HTR-8/SVneo (cell line): ENCODE measurements around the gene HS6ST3.

ENCODE experiments used
- DNase-seq: peaks from one replicate; pipeline ENCODE4 v3.0.0; 2011; ENCODE audit warnings: low spot score, mixed read lengths; ENCODE audit not compliant: insufficient read length
- FAIRE-seq: peaks from 2 replicates; lab custom pipeline; 2011; peaks lifted over from hg19 to GRCh38; lab: Jason Lieb, UNC

Gene HS6ST3

DNA sequence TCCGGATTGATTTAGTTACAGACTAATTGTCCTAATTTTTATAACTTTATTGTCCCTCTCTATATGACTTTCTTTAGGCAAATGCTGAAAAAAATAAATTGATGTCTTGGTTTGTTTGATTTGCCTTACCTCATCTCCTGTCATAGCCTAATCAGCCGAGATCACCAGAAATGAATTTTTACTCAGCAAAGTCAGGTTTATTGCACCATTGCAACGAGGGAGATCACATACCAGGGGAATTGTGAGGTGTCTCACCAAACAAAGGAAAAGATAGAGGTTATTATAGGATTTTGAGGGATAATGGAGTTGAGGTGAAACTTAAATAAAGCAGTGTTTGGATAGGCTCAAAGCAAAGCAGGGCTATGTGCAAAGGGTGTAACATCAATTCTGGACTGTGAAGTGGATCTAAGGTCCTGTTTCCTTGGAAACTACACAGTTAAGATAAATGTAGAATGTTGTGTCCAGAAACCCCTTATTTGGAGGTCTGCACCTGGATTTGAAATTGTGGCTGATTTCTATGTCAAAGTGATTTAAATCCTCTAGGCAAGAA lies 531.8 kb downstream of the HS6ST3 start:
- no peak for DNase-seq
- FAIRE-seq, result no peak

DNA sequence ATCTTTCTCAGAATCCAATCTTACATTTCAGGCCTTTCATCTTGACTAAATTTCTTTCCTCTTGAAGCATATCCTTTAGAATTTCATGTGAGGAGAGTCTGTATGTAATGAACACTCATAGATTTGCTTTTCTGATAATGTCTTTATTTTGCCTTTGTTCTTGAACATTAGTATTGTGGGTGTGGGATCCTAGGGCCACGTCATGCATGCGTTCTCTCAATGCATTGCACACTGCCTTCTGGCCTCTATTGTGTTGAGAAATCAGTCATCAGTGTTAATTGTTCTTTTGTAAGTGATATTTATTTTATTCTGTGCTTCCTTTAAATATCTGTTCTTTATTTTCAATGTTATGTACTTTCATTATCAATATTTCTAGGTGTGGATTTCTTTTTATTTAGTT lies 539.4 kb downstream of the HS6ST3 start:
- FAIRE-seq (no peak), DNase-seq (no peak)

DNA sequence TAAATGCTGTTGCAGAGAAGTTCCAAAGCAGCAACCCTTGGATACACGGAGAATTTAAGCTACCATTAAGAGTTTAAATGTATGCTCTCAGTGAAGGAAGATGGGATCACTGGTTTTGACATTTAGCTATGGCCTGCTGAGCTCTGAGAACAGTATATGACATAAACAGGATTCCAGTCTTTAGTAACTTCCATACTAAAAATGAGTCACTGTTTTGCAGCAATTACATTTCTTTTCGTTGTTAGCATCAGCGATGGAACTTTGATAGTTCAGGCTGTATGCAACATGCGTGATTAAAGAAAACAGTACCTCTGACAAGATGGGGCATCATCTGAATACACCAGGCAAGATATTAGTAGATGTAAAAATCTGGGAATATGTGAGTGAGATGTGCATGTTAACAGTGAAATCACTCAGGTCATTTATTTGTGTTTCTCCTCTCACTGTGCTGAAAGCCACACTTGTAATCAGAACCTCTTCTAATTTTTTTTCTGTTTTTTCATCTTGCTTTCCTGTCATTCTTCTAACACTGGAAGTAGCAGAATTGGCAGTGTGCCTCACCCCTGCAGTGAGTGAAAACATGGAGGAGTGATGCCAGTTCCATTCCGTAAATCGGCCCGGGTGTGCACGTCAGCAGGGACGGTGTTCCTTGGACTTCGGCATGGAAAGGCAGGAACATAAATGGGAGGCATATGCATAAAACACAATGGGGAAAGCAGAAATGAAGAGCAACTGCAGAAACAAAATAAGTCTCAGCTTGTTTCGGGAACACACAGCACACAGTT lies 542.8 kb downstream of the HS6ST3 start:
- DNase-seq, result no peak

DNA sequence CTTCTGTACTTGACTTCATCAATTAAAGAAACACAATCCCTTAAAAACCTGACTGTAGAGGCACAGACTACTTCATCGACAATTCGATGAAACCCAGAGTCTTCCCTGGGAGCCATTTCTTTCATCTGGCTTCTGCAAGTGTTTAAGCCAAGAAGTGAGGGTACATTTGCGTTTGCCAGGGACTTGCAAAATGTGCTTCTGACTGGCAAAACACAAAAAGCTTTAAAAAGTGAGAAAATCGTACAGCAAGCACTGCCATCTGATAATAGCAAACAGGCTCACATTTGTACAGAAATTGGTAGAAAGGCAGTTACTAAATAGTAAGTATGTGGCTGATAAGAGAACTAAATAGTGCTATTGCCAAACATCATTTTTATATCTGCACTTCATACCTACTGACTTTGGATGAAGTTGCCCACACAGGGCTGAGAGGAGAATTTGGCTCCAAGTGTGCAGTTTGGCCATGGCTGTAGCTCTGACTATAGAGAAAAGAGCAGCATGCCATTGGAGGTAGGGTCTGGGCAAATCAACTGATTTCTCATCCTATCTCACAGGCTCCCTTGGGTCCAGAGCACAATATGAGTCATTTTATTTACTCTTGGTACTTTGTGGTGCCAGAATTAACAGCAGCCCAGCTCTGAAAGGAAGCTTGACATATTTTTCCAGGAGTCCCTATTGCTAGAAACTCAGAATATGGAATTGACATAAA lies 546.2 kb downstream of the HS6ST3 start:
- FAIRE-seq (no peak), DNase-seq (no peak)

More for the DNA sequence above, 542.8 kb downstream of the HS6ST3 start:
- no peak for FAIRE-seq

DNA sequence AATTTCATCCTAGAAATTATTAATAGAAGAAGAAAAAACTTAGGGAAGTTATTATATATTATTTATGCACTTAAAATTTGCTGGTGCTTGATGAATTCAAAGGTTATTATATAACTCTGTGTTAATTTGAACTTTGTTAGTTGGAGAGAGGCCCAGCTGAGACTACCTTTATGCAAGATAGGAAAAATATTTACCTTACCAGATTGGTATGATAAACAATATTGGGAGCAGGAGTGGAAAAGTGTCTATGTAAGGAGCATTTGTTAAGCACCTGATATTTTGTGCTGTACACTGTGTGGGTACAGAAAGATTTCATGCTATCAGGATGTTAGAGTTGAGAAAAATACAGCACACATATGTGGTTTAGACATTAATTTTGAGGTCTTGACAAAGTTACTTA lies 547.1 kb downstream of the HS6ST3 start:
- no peak for DNase-seq
- no peak for FAIRE-seq

DNA sequence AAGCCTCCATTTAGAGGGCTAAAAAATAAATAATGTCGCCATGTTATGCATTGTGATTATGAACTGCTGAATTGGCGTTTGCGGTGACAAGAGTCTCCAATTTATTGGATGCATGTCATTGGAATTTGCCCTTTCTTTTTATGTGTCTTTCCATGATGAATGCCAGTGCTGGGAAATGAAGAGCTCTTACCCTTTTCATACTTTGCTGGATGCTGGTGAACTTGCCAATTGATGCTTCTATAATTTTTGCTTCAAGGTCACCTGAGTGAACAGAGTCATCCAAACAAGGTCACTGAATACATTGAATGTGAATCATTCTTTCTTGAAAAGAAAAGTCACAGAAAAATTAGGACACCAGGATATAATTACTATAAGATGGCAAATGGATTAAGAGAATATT lies 556.2 kb downstream of the HS6ST3 start:
- no peak for FAIRE-seq

DNA sequence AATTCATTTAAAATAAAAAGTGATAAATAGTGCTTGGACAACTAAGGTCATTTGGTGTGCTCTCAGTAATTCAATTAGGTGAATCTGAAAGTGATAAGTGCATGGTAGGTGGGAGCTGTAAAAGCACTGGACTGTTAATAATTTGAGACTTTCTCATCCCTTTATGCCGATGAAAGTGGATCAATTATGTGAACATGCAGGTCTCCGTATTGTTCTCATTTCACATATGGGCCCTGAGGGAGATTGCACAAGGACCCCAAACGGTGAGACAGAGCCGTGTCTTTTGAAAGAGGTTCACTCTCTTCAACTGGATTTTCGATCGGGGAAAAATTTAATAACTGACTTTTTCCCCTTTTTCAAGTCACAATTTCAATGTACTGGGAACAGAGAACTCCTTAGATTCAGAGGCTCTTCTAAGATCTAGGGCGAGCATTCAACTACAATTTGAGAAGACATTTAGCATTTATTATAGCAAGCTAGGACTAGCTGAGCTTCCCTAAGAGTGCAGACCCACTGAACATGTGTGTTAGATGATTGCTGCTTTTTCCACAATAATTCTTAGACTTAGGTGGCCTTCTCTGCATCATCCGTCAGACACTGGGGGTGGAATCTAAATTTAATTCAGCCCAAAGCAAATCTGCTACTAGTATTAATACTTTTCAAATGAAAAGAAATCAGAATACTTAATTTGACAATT lies 556.8 kb downstream of the HS6ST3 start:
- FAIRE-seq (no peak), DNase-seq (no peak)

More for the DNA sequence above, 556.2 kb downstream of the HS6ST3 start:
- DNase-seq, result no peak

DNA sequence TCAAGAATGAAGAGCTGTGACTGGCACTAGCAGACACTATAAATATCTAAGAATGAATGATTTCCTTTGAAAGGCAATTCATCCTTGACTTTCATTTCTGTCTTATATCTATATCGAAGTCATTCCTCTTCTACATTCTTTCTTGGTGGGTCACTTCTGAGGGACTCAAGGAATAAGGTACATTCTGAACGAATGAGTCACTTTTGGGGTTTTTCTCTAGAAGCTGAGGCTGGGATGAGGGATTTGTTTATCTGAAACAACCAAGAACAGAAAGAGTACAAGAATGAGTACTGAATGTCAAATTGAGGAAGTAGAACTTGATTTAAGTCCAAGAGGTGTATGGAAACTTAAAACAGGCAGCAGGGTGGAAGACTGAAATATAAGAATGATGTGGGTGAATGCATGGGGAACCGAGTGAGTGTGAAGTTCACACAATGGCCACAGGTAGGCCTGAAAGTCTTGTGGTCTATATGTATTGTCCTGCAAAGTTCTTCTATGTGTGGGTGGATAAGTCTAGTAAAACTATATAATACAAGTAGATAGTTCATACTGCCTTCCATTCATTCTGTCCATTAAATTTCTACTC lies 560.5 kb downstream of the HS6ST3 start:
- DNase-seq (no peak), FAIRE-seq (no peak)

DNA sequence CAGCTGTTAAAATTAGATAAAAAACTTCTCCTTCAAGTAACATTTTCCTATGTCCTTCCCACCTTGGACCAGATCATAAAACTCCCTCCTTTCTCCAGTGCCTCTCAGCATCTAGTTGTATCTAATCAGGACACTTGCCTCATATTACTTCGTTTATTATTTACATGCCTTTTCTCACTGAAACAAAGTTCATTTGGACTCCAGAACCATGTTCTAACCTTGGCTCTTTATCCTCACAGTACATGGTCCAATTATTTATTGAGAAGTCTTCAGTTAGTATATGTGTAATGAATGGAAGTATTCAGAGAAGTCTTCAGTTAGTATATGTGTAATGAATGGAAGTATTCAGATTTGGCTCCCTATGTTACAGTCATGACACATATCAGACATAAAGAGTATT lies 561.7 kb downstream of the HS6ST3 start:
- DNase-seq, result no peak
- FAIRE-seq, result no peak

DNA sequence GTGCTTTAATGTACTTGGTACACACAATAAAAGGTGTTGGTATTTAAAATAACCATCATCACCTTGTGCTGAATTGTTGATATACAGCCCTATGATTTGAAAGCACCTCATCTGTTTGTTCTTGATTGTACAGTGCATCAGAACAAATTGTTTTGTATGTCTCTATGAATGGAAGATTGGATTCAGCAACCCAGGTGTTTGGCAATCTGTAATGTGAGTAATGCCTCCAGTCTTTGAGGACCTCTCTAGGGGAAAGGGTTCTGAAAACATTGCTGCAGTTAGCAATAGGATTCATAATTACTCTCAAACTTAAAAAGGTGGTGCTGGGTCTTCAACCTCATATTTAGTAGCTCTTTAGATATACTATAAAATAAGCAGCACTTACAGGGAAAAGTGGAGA lies 562.6 kb downstream of the HS6ST3 start:
- DNase-seq (no peak), FAIRE-seq (no peak)

DNA sequence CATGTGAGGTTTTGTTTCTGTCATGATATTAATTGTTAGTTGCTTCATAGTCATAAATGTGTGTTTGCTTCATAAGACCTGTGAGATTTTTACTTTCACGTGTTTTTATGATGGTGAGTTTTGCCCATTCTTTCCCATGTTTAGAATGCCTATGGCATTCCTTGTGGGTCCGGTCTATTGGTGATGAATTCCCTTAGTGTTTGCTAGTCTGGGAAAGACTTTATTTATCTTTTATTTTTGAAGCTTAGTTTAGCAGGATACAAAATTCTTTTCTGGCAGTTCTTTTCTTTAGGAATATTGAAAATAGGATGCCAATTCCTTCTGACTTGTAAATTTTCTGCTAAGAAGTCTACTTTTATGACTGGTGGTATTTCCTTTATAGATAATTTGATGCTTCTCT lies 571.7 kb downstream of the HS6ST3 start:
- DNase-seq, result no peak
- FAIRE-seq, result no peak

DNA sequence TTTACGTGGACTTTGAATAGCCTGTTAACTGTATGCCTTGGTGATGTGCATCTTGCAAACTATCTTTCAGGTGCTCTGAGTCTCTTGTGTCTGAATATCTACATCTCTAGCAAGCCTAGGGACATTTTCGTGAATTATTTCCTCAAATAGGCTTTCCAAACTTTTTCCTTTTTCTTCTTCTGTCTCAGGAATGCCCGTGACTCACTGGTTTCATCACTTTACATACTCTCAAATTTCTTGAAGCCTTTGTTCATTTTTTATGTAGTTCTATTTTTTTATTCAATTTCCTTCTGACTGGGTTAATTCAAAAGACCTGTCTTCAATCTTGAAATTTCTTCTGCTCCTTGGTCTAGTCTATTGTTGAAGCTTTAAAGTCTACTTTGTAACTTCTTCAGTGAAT lies 572.1 kb downstream of the HS6ST3 start:
- DNase-seq, result no peak
- no peak for FAIRE-seq

DNA sequence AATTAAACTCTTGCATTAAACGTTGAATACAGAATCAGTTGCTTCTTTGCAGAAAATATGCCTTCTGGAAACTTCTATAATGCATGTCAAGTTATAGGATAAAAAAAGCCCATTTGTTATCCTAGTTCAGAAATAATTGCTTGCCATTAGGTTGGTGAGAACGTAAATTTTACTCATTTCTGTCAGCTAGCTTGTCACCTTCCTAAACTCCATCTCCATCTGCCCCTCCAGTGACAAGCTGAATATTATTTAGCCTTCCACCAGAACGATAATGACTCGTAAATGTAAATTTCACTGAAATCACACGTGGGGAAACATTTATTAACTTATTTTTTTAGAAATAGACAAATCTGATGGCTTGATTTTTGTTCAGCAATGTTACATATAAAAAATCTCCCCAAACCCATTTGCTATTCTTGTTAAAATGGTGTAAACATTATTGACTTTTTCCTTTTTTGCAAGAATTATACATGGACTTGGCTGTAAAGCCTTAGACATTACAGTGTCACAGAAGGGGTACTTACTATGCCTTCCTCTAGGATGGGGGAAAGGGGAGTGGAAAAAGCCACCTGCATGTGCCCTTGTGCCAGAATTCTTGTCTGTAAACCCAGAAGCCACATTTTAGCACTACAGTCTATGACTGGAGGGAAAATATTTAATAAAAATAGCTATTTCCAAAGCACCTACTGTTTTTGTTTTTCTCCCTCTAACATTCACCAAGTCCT lies 577.5 kb downstream of the HS6ST3 start:
- FAIRE-seq (no peak), DNase-seq (no peak)

DNA sequence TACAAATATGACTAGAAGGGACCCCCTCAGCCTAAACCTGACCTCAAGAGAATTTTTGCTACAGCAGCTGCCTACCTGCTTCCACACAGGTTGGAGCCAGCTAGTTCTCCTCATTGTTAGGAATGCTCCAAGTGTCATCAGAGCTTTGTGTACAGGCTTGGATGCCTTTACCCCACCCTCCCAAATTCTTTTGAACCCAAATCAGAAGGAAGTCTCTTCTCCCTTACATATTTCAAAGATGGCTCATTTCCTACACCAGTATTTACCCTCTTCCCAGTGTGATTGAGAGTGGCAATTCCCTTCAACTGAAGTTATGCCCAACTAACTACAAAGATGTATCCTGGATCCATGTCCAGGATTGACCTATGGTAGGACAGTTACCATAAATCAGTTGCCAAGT lies 581.2 kb downstream of the HS6ST3 start:
- no peak for FAIRE-seq
- DNase-seq, result no peak

DNA sequence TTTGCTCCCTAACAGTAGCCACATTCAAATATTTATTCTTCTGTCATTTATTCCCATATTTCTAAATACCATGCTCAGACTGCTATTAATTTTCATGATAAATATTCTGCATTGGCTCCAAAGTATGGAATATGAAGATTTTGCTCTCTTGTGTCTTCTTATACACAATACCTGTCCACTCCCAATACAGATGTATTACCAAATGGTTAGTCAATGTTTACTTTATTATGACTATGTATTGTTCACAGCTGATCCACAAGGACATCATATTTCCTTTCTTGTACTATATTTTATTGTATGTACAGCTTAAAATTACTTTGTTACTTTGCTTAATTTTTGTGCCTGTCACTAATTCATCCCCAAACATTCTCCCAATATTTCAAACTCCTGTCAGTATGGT lies 582.1 kb downstream of the HS6ST3 start:
- DNase-seq, result no peak
- FAIRE-seq, result no peak

DNA sequence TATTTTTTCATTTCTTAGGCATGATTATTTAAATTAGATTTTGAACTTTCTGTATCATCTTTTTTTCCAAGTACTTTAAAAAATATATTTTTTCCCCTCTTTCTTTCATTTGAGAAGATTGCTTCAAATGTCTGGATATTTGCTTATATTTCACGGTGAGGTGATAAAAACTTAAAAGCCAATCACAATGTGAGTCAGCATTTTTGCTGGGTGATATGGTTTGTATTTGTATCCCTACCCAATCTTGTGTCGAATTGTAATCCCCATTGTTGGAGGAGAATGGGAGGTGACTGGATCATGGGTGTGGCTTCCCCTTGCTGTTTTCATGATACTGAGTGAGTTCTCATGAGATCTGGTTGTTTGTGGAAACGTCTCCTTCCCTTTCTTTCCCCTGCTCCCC lies 583.9 kb downstream of the HS6ST3 start:
- DNase-seq, result no peak
- FAIRE-seq, result no peak

DNA sequence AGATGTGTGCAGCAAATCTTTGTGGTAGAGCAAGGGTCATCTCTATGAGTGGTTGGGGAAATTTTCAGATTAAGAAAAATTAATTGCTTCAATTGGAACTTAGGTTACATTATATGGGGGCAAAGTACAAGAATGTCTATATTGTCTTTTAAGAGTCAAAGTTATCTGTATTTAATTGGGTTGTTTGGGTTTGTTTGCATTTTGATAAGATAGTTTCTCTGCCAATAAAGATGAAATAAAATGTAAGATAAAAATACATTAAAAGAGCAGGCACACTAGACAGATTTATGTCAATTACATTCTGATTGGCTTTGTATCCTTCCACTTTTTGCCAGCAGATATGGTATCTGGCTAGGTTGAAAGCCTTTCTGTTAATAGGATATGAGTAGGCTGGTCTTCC lies 587.1 kb downstream of the HS6ST3 start:
- FAIRE-seq (no peak), DNase-seq (no peak)

DNA sequence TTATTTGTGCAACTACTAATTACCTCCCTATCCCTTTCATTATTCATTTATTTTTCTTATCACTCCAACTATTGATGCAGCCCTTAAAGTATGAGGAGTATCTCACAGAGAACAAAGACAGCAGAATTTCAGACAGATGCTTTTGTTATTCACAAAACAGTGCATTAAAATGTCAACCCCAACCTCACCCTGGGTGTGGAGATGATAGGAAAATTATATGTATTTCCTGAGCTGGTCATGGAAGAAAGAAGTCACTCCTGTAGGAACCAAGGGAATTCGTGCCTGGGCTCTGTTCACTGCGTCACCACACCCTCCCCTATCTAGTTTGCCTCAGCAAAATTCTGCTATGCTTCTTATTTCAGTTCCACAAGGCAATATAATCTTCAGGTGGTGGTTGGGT lies 588.9 kb downstream of the HS6ST3 start:
- no peak for DNase-seq
- no peak for FAIRE-seq

DNA sequence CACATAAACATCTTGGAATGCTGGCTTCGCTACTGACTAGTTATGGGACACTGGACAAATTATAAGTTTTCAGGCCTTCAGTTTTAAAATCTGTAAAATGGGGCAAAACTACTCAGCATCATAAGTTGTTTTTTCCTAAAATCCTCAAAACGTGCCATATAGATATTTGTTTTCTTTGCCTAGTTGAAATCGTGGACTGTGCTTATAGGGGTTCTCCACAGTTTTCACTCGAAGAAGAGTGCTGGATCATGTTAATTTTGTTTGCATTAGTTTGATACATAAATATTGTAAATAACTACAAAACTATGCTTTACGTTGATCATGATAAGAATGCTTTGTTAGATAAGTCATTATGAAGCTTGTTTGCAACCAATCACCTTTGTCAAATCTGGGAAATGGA lies 591.0 kb downstream of the HS6ST3 start:
- DNase-seq, result no peak
- no peak for FAIRE-seq

DNA sequence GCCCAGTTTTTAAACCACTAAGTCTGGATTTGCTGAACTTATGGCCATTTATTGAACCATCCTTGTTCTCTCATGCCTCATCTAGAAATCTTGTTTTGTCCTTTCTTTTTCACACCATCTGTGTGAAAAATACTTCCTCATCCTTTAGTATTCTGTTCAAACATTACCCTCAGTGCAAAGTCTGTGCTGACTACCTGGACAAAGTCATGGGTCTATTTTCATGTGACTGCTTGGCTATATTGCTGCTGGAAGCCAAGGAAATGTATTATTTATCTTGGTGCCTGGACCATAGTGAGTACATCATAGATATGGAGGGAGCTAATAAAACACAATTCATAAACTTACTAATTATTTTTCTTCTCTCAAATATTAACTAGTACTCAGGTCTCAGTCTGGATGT lies 591.9 kb downstream of the HS6ST3 start:
- FAIRE-seq, result no peak
- DNase-seq, result no peak
